ENCODE results near the gene UFSP1. TPM values are rescaled to one million over a fixed set of nuclear protein-coding genes. Genes with fewer than 3 reads are reported as not detected.
"Not testable (repeated sequence)": the region's sequence is repeated elsewhere in the genome, so short reads cannot be mapped to it uniquely, and the experiment has no call there.

The UFSP1 gene
- 2.2 and 3.3 TPM in 2 replicates for total RNA-seq (ENCODE audit: low replicate concordance)

- H3K4me3 ChIP-seq (ENCODE audit: low read depth, low read length): peak within 1 kb of the TSS; percentile 80
- DNase-seq (ENCODE audit: low read depth): no peak
- peak; percentile 1 for TF ChIP-seq CTCF (IDR thresholded peaks at IDR 0.05; ENCODE audit: insufficient read depth, low read length)
Measured at GRCh38 chr7:100888988-100889750, at the start of gene UFSP1. Gene UFSP1 (minus strand): TSS chr7:100889715. CDS start chr7:100889271, 444 bp downstream.

- not testable (repeated sequence) for H3K4me3 ChIP-seq (ENCODE audit: low read depth, low read length); DNase-seq (ENCODE audit: low read depth)
Measured at GRCh38 chr7:100936167-100936566, 46.7 kb upstream of the UFSP1 start.

- not testable (repeated sequence) for DNase-seq (ENCODE audit: low read depth); H3K4me3 ChIP-seq (ENCODE audit: low read depth, low read length)
Measured at GRCh38 chr7:100935381-100935780, 45.9 kb upstream of the UFSP1 start.

GRCh38 chr7:100933734-100934133, 44.2 kb upstream of the UFSP1 start:
- H3K4me3 ChIP-seq (ENCODE audit: low read depth, low read length): no peak overlapping the region
- DNase-seq (ENCODE audit: low read depth): no peak
- no peak for TF ChIP-seq CTCF (IDR thresholded peaks at IDR 0.05; ENCODE audit: insufficient read depth, low read length)

GRCh38 chr7:100929808-100930174, 40.3 kb upstream of the UFSP1 start:
- H3K4me3 ChIP-seq (ENCODE audit: low read depth, low read length): no peak overlapping the region
- no peak for DNase-seq (ENCODE audit: low read depth)
- no peak for TF ChIP-seq CTCF (IDR thresholded peaks at IDR 0.05; ENCODE audit: insufficient read depth, low read length)

- DNase-seq (ENCODE audit: low read depth); H3K4me3 ChIP-seq (ENCODE audit: low read depth, low read length): not testable (repeated sequence)
Measured at GRCh38 chr7:100923616-100924015, 34.1 kb upstream of the UFSP1 start.

GRCh38 chr7:100921039-100921438, 31.5 kb upstream of the UFSP1 start:
- no peak for DNase-seq (ENCODE audit: low read depth)
- no peak overlapping the region for H3K4me3 ChIP-seq (ENCODE audit: low read depth, low read length)
- no peak for TF ChIP-seq CTCF (IDR thresholded peaks at IDR 0.05; ENCODE audit: insufficient read depth, low read length)

GRCh38 chr7:100919779-100920437, 30.4 kb upstream of the UFSP1 start:
- not testable (repeated sequence) for DNase-seq (ENCODE audit: low read depth); H3K4me3 ChIP-seq (ENCODE audit: low read depth, low read length)

- not testable (repeated sequence) for H3K4me3 ChIP-seq (ENCODE audit: low read depth, low read length); DNase-seq (ENCODE audit: low read depth)
Measured at GRCh38 chr7:100919335-100919734, 29.8 kb upstream of the UFSP1 start.
